PC-9 (cell line): ENCODE results near the gene ADGRV1.
"Not testable (repeated sequence)": the region's sequence is repeated elsewhere in the genome, so short reads cannot be mapped to it uniquely, and the experiment has no call there.

ENCODE experiments used
- CTCF ChIP-seq: fragments of 200-600 bp; sonication (generic); conservative IDR thresholded peaks from 2 replicates; pipeline ENCODE4 v1.6.1; 2017; ENCODE audit warnings: mixed run types, antibody characterized with exemption, mild to moderate bottlenecking, moderate library complexity
- EZH2 ChIP-seq: fragments of 200-600 bp; sonication (generic); IDR thresholded peaks from 2 replicates; pipeline ENCODE4 v1.8.0; 2017; ENCODE audit warnings: antibody characterized with exemption, low read depth

GRCh38 chr5:90595766-90596165, 37.2 kb downstream of the ADGRV1 start:
- not testable (repeated sequence) for TF ChIP-seq CTCF, EZH2
